ENCODE measurements around the gene CHD1. TPM values are rescaled to one million over a fixed set of nuclear protein-coding genes. Genes with fewer than 3 reads are reported as not detected.
"Not testable (repeated sequence)": the region's sequence is repeated elsewhere in the genome, so short reads cannot be mapped to it uniquely, and the experiment has no call there.

CHD1 gene
- 10 to 100 TPM; 57.7 to 81.8 (median 67.9) TPM for polyA plus RNA-seq (ENCODE audit: insufficient read length in 4 of 4)

DNA sequence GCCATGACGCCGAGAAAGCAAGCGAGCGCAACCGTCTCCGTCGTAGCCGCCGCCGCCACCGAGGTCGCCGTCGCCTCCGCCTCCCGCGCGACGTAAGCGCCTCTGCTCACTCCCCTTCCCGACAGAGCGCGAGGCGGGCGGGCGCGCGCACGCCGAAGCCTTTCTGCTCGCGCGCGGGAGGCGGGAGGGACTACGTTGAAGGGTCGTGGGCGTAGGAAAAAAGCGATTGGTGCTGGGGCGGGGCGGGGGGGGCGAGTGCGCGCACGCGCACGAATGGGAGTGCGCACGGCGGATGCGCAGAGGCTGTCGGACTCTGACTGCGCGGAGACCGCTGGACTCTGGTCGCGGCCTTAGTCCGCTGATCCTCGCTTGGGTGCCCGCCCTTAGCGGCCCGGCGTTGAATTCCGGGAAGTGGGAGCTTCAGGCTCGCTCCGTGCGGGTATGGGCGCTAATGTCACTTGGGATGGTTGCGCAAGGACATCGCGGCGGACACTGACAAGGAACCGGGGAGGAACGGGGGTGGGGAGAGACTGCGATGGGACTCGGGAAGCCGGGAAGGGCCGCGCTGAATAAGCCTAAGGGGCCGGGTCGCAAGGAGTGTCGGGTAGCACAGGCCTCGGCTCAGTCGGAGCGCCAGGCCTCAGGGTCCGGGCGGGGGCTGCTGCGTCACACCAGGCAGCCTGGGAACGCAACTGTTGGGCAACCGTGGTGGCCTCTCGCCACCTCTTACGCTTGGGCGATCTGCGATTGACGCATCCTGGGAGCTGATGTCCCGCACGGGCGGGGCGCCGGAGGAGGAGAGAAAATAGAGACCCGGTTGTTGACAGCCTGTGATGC is at the start of gene CHD1:
Gene CHD1, minus strand, starts transcription at position 135 of the 837 bp plus-strand sequence. CDS start 2,621 bp downstream, outside the sequence.
- peak; percentile 83 to 93 (median 88) for DNase-seq (ENCODE audit: low read depth in 4 of 4, low spot score in 2 of 4)

DNA sequence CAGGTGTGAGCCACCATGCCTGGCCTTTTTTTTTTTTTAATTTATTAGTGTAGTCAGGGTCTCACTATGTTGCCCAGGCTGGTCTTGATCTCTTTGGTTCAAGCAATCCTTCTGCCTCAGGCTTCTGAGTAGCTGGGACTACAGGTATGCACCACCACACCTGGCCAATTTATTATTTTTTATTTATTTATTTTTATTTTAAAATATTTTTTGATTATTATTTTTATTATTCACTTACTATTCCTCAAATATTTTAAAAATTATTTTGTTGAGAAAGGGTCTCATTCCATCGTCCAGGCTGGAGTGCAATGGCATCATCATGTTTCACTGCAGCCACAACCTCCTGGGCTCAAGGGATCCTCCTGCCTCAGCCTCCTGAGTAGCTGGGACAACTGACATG is 49.7 kb upstream of the CHD1 start:
- DNase-seq (ENCODE audit: low read depth in 4 of 4, low spot score in 2 of 4): no peak

DNA sequence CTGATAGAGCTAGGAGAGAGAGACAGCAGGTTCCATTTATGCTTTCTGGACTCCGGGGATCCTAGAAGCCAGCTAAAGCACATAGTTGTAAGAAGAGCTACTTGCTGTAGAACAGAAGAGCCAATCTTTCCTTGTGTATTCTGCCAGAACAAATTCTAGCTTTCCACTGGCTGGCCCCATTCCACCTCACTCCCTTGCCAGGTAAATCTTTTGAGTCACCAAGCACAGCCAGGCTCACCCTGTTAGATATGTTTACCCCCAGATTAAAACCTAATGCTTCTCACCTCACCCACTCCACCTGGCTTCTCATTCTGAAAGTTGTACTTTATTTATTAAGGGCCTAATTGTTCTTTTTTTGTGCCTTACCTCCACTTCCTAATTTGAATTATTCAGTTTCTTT is 48.9 kb upstream of the CHD1 start:
- DNase-seq (ENCODE audit: low read depth in 4 of 4, low spot score in 2 of 4): no peak

DNA sequence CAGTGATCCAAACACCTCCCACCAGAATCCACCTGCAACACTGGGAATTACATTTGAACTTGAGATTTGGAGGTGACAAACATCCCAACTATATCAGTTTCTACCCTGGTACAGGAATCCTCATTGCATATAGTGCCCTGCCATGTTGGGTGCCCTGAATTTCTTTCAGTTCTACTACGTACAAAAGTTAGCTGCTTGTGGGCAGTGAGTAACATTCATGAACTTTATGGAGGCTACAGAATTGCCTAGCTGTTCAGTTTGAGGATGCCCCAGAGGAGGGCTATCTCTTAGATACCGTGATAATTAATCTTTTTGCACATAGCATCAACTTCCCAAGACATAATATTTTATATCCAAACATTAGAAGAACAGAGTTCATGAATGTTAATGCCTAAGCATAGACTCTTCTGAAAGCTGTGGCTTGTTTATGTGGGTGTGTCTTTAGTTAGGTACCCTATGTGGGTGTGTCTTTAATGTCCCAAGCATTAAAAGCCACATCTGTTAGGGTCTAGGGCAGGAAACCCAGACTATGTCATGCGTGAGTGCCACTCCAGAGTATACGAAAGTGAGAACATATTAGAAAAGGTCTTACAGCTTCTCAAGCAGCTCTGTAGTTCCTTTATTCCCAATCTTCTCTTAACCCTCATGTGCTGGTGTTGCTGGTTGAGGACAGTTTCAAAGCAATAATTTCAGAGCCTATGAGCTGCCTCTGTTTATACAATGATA is 47.0 kb upstream of the CHD1 start:
- DNase-seq (ENCODE audit: low read depth in 4 of 4, low spot score in 2 of 4): no peak

DNA sequence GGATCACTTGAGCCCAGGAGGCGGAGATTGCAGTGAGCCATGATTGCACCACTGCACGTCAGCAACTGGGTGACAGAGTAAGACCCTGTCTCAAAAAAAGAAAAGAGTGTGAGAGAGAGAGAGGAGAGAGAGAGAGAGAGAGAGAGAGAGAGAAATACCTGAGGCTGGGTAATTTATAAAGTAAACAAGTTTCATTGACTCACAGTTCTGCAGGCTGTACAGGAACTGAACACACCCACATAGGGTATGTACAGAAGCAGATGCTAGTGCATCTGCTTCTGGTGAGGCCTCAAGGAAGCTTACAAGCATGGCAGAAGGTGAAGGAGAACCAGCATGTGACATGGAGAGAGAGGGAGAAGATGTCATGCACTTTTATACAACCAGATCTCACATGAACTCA is 46.4 kb upstream of the CHD1 start:
- DNase-seq (ENCODE audit: low read depth in 4 of 4, low spot score in 2 of 4): no peak

DNA sequence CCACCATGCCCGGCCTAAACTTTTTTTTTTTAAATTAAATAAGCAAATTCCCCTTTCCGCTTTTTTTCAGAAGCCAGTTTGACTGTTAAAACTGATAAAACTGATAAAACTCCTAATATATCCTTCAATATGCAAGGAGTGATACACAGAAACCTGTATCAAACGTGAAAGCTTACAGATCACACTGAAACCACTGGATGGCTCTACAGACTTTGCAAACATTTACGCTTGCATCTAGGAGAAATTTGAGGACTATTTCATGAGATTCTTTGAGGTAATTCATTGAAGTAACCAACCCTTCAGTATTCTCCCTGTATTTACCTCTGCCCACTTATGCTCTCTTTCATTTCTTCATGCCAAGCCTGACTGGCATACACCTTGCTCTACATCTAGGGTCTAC is 40.6 kb upstream of the CHD1 start:
- DNase-seq (ENCODE audit: low read depth in 4 of 4, low spot score in 2 of 4): no peak

DNA sequence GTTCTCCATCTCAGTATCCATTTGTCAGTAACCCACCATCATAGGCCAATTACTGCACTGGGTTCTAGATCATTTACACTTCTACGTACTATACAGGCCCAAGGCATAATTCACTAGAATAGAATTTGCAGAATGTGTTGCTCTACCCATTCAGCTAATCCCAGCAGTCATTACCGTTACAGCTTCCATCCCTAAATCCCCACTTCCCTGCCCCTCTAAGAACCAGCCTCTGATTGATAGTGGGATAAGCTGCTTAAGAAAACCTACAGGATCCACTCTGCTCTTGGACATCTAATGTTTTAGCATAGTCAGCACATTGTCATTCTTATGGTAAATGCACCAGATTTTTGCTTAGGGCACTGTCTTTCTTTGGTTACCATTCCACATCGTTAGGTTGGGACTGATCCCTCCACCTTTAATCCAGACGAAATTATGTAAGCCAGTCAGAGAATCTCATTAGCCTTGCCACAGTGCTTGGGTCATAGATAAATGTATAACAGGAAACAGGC is 39.3 kb upstream of the CHD1 start:
- no peak for DNase-seq (ENCODE audit: low read depth in 4 of 4, low spot score in 2 of 4)

DNA sequence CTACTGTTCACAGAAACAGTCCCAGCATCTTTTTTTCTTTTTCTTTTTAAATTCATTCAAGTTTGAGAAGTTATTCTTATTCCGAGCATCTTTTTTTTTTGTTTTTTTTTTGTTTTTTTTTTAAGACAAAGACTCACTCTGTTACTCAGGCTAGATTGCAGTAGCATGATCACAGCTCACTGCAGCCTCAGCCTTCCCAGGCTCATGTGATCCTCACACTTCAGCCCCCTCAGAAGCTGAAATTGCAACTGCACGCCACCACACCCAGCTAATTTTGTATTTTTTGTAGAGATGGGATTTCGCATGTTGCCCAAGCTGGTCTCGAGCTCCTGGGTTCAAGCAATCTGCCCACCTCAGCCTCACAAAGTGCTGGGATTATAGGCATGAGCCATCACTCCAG is 36.4 kb upstream of the CHD1 start:
- no peak for DNase-seq (ENCODE audit: low read depth in 4 of 4, low spot score in 2 of 4)

DNA sequence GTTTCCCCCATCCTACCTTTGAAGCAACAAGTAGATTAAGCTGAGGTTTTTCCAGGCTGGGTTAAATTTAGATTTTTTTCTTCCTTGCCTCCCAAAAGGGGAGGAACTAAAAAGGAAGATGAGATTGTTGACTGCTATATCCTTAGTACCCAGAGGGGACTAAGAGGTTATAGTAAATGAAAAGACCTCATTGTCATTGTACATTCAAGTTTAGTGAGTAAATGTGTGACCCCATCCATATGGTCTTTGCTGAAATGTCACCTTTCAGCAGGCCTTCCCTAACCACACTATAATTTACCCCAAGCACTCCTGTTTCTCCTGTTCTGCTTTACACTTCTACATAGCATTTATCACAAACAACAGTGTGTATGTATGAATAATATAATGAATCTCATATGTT is 35.8 kb upstream of the CHD1 start:
- no peak for DNase-seq (ENCODE audit: low read depth in 4 of 4, low spot score in 2 of 4)

DNA sequence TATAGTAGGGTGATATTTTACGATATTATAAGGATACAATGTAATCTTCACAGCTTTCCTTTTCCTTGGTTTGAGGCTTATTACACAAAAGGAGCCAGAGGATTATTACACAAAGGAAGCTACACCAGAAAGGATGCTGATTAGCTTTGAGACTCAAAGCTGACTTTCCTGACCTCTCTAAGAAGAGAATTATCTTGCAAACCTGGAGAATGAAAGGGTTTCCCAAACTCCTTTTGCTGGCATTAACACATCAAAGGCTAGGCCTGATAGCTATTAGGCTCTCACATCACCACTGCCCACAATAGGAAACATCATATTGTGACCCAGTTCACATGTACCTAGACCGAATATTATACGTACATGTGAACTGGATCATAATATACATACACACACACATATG is 34.2 kb upstream of the CHD1 start:
- no peak for DNase-seq (ENCODE audit: low read depth in 4 of 4, low spot score in 2 of 4)

DNA sequence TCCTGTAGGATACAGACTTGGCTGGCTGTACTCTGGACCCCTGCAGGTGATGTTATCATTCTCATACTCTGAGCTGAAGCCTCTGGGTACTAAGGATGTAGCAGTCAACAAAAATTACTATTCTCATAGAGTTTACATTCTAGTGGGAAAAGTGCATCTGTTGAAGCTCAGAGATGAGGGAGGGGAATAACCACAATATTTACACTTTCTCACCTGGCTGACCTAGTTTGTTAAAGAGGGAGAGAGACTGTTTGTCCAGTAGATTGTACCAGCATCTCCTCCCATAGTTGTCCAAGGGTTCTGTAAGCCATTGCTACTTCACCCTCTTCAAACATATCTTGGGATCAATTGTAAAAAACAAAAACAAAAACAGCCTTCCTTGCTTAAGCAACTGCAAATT is 33.8 kb upstream of the CHD1 start:
- DNase-seq (ENCODE audit: low read depth in 4 of 4, low spot score in 2 of 4): no peak

DNA sequence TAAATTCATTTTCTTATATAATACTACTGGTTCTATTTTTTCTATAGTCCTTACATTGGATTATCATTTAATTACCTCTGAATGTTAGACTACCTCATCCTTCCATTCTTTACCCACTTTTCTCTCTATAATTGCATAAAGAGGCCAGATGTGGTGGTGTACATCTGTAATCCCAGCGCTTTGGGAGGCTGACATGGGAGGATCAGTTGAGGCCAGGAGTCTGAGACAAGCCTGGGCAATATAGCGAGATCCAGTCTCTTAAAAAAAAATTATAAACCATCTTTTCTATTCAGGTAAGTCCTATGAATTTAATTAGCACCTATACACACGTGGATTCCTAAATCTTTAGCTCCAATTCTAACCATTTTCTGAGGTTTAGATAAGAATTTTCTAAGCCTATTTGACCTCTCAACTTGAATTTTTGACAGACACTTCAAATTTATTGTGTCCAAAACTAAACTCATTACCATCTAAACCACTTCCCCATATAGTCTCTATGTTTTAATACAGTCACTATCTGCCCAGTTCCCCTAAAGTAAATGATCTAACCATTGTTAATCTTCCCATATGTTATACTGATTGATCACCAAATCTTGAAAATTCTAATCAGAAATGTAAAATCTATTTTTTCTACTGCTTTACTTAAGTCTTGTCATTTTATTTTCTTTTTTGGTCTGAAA is 33.0 kb upstream of the CHD1 start:
- no peak for DNase-seq (ENCODE audit: low read depth in 4 of 4, low spot score in 2 of 4)

DNA sequence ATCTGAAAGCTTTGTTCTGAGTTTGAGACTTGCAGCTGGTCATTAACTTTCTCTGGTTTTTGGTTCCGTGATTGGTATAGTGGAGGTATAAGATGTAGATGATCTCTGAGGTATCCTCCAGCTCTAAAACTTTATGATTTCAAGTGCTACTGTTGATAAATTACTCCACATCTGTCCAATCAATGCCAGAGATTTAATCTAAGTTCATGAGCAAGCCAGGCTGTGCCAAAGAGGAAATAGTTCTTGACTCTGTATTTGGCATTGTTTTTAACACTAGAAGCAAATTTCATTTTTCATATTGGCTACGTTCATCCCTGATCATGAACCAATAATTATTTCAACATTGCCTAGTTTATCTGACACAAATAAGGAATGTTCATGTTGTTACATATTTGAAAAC is 28.5 kb upstream of the CHD1 start:
- no peak for DNase-seq (ENCODE audit: low read depth in 4 of 4, low spot score in 2 of 4)

DNA sequence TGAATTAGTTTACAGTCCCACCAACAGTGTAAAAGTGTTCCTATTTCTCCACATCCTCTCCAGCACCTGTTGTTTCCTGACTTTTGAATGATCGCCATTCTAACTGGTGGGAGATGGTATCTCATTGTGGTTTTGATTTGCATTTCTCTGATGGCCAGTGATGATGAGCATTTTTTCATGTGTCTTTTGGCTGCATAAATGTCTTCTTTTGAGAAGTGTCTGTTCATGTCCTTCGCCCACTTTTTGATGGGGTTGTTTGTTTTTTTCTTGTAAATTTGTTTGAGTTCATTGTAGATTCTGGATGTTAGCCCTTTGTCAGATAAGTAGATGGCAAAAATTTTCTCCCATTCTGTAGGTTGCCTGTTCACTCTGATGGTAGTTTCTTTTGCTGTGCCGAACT is 27.1 kb upstream of the CHD1 start:
- not testable (repeated sequence) for DNase-seq (ENCODE audit: low read depth in 4 of 4, low spot score in 2 of 4)

DNA sequence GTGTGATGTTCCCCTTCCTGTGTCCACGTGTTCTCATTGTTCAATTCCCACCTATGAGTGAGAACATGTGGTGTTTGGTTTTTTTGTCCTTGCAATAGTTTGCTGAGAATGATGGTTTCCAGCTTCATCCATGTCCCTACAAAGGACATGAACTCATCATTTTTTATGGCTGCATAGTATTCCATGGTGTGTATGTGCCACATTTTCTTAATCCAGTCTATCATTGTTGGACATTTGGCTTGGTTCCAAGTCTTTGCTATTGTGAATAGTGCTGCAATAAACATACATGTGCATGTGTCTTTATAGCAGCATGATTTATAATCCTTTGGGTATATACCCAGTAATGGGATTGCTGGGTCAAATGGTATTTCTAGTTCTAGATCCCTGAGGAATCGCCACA is 26.7 kb upstream of the CHD1 start:
- DNase-seq (ENCODE audit: low read depth in 4 of 4, low spot score in 2 of 4): not testable (repeated sequence)

DNA sequence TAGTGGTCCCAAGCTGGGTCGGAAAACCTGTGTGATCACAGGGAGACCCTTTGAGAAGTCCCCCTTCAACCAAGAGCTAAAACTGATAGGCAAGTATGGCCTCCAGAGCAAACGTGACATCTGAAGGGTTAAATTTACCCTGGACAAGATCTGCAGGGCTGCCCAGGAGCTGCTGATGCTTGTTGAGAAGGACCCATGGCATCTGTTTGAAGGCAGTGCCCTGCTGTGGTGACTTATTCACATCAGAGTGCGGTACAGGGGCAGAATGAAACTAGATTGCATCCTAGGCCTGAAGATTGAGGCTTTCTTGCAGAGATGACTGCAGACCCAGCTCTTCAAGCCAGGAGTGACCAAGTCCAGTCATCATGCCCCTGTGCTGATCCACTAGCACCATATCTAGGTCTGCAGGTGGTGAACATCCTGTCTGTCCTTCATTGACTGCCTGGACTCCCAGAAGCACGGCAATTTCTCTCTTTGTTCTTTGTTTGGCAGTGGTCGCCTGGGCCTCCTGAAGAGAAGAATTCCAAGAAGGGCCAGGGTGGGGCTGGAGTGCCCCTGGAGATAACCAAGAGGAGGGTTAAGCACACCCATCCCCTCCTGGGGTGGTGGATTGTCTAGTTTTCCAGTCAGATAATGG is 25.7 kb upstream of the CHD1 start:
- DNase-seq (ENCODE audit: low read depth in 4 of 4, low spot score in 2 of 4): no peak

DNA sequence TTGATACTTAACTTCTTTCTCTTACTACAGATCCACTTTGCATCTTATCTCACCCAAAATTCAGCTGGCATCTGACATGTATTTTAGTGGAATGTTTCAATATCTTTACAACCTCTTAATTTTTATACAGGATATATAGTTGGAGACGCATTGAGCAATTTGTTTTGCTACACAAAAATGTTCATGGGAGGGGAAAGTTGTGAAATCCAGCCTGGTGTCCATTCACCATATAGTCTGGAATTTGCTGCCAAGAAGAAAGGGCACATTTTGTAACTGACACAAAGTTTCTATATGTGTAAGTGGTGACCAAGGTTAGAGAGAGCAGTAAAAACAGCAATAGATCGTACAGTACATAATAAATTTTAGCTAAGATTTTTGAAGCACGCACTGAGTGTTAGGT is 14.0 kb upstream of the CHD1 start:
- no peak for DNase-seq (ENCODE audit: low read depth in 4 of 4, low spot score in 2 of 4)

DNA sequence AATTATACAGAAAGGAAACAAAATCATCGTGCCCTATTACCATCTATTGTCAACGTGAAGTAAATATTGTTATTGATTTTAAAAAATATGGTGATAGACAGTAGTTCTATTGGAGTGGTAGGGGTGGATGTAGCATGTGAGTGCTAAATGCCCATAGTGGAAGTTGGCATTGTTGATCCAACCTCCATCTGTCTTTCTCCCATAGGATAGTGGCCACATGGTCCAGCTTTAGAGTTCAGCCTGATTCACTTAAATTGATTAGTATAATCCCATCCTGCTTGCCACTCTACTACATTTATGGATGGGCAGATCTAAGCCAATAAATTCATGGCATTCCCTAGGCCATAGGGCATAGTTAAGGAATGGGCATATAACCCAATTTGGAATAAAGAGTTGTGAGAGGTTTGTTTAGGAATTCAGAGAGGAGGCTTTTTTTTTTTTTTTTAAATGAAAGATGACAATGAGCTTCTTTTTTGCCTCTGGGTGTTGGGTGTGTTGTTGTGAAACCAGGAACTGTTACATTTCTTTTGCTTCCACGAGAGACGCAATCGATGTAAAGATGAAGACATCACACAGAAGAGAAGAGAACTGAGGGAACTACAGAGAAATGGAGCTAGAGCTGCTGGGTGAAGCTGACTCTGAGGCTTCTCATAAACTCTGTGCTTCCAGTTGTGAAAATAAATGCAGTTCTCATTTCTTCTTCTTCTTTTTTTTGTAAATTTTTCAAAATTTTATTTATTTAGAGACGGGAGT is 12.5 kb upstream of the CHD1 start:
- DNase-seq (ENCODE audit: low read depth in 4 of 4, low spot score in 2 of 4): no peak

DNA sequence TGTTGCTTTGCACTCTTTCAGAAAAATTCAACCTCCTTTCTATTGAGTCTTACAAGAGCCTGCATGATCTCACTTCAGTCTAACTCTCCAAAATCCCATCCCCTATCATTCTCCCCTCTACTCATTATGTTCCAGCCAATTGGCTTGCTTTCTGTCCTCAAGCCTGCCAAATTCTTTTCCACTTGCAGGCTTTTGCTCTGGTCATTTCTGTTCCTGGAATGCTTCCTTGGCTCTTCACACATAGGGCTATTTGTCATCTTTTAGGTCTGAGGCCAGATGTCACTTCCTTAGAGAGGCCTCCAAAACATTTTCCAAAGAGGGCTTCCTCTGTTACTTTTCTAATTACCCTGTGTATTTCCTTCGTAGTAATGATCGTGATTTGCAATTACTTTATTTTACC is 11.8 kb upstream of the CHD1 start:
- DNase-seq (ENCODE audit: low read depth in 4 of 4, low spot score in 2 of 4): no peak

DNA sequence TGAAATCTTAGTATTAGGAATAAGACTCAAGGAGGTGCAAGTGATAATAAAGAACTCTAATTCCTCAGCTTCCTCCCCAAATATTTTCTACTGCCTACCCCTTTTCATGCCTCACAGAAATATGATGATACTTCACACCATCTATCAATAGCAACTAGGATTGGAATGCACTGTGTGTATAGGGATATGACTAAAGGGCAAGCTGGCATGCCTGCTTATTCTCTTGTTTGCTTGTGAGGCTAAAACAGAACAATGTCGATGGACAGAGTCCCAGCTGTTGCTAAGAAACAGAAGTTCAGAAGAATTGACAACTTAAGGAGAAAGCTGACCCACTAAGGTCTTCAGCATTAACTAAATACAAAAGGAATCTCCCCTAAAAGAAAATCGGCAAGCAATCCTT is 9.7 kb upstream of the CHD1 start:
- DNase-seq (ENCODE audit: low read depth in 4 of 4, low spot score in 2 of 4): no peak
